Limb (tissue), 2 donors: ENCODE measurements around the gene C11orf54.
"Not testable (repeated sequence)": the region's sequence is repeated elsewhere in the genome, so short reads cannot be mapped to it uniquely, and the experiment has no call there.

Experiments used
- DNase-seq, 2 donors: peaks; one replicate each; pipeline ENCODE4 v3.0.0-alpha.2; 2016; ENCODE audit errors: extremely low spot score in 2 of 2

C11orf54 gene

GRCh38 chr11:93734427-93735222 lies 6.8 kb upstream of the C11orf54 start:
- DNase-seq: no peak

GRCh38 chr11:93735627-93736026 lies 5.8 kb upstream of the C11orf54 start:
- DNase-seq: no peak

- DNase-seq: no peak
Measured at GRCh38 chr11:93736129-93736528, 5.3 kb upstream of the C11orf54 start.

DNA sequence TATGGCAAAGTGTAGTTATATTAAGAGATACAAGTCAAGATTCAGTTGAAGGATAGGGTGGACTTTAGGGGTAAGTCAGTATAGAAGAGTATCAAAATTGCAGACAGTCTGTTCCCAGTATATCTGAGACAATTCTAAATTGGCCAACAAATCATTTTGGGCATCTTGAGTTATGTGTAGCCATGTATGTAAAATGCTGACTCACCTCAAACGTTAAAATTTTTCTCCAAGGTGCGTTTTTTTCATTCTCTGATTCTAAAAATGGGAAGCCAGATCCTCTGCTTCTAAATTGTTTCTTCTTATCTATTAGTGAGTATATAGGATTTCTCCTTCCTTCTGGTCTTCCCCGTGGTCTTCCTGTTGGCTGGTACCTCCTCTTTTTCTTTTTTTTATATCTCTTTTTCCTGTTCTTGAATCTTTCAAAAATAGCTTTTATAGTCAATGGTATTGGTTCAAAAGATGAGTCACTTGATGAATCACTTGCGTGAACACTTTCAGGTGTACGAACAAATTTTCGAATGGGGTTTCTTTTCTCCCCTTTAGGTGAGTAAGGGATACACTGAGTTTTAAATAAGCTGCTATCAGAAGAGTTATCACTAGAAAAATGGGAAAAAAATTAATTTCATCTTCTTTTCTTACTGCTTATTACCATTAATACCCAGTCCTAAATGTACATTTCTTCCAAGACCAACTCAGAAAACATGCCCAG lies 3.4 kb upstream of the C11orf54 start:
- DNase-seq: no peak

DNA sequence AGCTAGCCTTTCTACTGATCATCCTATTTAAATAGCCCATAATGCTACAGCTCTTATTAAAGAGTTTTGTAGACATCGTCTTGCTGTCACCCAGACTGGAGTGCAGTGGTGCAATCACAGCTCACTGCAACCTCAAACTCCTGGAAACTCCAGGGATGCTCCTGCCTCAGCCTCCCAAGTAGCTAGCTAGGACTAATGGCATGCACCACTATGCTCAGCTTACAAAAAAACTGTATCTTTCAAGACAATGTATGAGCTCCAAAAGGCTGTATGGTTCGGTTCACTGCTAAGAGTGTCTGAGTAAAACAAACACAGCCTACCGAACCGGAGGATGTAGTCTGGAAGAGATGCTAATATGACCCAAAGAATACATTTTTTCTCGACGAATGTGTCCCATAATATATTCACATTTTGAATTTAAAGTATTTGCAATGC lies 2.8 kb upstream of the C11orf54 start:
- DNase-seq: no peak

GRCh38 chr11:93740031-93740729 lies 1.3 kb upstream of the C11orf54 start:
- no peak for DNase-seq

GRCh38 chr11:93740730-93741093 lies 760 bp upstream of the C11orf54 start:
- DNase-seq: peak in 1 of 2 donors; percentile 12

DNA sequence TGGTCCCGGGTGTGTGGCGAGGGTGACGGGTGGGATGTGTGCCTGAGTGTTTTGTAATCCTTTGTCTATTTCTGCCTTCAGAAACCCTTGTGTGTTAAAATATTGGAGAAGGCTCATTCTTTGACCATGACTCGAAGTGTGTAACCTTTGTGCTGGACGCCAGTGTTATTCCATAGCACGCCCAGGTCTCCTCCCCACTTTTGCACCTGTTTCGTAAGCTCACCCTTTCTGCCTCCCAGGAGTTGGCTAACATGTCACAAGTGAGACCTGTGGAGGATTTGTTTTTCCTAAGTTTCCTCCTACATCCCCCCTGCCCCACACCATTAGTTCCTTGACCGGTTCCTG lies 382 bp downstream of the C11orf54 start:
- peak in 1 of 2 donors; percentile 32 for DNase-seq

DNA sequence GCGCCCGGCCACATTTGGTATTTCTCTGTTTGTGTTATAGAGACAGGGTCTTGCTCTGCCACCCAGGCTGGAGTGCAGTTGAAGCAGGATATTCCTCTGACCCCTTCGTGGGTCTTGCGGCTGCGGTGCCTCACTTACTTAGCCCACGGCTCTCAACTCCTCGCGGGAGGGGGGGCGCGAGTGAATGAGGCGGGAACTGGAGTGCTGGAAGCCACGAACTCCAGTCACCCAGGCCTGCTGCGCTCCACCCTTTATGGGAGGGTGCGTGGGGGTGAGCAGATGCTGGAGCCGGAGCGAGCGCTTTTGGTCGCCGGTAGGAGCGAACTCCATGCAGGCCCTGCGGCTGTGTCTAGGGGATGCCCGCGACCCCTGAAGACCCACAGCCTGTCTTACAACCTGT lies 1.8 kb downstream of the C11orf54 start:
- no peak for DNase-seq

DNA sequence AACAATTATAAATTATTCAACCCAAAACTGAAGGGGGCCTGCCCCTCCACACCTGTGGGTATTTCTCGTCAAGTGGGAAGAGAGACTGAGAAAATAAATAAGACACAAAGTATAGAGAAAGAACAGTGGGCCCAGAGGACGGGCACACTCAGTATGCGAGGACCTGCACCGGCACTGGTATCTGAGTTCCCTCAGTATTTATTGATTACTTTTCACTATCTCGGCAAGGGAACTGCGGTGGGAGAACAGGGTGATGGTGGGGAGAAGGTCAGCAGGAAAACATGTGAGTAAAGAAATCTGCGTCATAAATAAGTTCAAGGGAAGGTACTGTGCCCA lies 3.2 kb downstream of the C11orf54 start:
- no peak for DNase-seq

- not testable (repeated sequence) for DNase-seq
Measured at GRCh38 chr11:93745005-93745755, 3.7 kb downstream of the C11orf54 start.

DNA sequence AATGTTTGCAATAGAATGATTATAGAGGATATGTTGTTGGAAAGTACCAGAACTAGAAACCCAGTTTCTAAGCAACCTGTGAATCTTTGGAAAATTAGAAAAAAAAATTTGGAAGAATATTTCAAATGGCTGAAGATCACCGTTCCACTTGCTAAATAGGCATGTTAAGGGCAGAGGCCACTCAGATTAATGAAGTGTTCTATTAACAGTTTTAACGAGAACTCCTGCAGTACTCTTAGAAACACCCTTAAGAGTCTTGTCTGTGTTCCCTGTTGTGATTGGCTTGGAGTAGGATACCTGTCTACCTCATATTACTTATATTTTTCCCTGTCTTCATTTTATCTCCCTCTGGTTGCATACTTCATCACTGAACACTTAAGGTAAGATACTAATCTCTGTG lies 4.6 kb downstream of the C11orf54 start:
- no peak for DNase-seq

DNA sequence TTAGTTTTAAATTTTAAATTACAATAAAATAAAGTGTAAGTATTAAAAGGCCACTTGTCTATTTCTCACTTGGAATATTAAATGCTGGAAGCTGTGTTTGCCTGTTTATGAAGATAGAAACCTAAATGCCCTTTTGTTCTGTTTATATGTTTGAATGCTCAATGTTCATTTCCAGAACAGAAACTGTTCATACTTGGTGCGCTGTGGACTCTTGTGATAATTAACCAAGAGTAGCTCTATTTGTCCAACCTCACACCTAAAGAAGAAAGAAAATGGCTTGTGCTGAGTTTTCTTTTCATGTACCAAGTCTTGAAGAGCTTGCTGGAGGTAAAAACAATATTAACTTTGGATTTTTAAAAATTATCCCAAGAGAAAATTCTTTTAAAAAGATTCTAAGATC lies 5.7 kb downstream of the C11orf54 start:
- DNase-seq: no peak

DNA sequence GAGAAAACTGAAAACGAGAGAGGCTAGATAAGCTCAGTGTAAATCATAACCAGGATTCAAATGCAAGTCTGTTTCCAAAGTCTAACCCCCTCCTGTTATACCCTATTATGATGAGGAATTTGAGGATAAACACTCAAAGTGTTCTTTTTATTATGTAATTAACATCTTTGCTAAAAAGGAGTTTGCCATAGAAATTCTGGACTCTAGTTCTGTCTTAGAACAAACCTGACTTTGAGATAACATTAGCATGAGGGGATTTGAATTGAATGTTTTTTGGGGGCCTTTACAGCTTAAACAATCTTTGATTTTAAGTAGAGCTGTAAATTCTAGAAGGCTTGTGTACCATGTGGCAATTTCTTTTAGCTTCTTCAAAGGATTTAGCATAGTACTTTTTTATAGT lies 9.5 kb downstream of the C11orf54 start:
- DNase-seq: no peak

DNA sequence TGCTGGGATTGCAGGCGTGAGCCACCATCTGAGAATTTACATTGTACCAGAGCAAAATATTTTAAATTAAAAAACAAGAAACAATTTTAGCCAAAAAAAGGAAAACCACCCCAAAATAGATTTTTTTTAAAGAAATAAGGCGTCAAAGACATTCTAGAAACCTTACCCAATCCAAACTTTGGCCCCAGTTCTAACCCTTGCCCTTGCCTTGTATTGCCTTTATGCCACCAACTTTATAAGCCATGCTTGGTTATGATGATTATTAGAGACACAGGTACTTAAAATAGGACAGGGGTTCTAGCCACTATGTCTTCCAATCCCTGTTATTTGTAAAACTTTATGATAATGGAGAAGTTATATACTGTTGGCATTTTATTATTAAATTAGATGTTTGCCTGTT lies 11.8 kb downstream of the C11orf54 start:
- no peak for DNase-seq

DNA sequence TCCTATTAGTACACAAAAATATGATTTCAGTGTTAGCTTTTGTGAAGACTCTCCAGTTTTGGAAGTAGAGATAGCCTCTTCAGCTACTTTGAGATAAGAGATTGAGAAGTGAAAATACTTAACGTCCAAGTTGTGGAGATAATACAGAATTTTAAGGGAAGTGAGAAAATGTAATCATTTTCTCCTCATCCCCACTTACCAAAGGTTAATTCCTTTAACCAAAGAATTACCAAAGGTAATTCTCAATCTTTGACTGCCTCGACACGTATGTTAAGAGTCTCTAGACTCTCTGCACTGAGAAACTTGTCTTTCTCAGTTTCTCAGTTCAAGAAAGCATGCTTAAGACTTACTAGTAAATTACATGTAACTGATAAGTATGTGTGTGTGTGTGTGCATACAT lies 15.3 kb downstream of the C11orf54 start:
- no peak for DNase-seq

- DNase-seq: no peak
Measured at GRCh38 chr11:93757301-93757700, 15.8 kb downstream of the C11orf54 start.

DNA sequence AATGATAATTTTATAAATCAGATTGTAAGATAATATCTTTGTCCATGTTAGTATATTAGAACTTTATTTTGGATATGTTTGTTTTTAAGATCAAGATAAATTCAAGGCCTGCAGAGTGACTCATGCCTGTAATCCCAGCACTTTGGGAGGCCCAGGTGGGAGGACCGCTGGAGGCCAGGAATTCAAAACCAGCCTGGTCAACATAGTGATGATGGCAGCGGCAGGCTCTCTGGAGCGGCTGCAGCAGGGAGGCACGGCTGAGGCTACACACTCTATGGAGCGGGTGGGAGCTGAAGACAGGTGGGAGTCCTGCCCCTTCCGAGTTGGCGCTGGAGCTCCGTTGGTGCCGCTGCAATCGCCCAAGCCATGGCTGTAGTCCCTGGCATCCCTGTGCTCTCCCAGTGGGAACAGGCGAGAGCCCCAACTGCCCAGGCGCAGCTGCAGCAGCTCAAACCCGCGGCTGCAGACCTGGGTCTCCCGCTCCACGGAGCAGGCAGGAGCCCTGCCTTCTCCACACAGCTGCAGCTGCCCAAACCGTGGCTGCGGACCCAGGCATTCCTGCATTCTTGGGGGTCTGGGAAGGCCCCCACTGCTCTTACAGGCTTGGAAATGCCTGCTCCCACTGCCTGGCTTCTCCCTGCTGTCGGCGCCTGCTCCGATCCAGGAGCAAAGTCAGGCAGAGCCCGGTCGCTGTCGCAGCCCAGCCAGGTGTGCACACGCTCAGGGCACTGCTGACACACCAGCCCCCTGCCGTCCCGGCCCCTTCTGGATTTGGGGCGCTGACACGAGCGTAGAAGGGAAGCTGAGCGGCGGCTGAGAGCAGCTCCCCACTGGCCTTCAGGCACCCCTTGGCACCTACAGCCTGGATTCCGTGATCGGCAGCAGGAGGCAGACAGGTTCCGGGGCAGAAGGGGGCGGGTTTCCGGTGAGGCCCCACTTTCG lies 16.7 kb downstream of the C11orf54 start:
- DNase-seq: no peak

- not testable (repeated sequence) for DNase-seq
Measured at GRCh38 chr11:93759123-93759522, 17.7 kb downstream of the C11orf54 start.

GRCh38 chr11:93761910-93762309 lies 20.4 kb downstream of the C11orf54 start:
- DNase-seq: no peak

GRCh38 chr11:93765551-93765950 lies 24.1 kb downstream of the C11orf54 start:
- no peak for DNase-seq
